ENCODE results near the gene TCF25.
A peak's percentile ranks its signal among the peaks of the same experiment; 100 is the strongest.
"Not testable (repeated sequence)": the region's sequence is repeated elsewhere in the genome, so short reads cannot be mapped to it uniquely, and the experiment has no call there.

The TCF25 gene

DNA sequence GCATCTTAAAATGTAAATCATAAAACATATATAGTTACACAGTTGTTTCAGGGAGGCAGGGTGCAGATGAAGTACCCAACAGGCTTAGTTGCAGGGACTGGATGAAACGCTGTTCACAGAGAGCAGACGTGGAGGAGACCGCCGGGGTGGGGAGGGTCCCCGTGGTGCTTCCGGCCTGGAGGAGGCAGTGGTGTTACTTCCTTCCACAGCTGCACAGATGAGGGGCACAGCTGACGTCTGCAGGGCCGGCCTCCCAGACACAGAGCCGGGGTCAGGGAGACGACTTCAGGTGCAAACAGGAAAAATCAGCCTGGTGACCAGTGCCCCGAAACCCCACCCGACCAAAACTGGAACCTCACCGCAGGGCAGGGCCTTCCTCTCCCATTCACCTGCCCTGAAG lies 28.0 kb upstream of the TCF25 start:
- no peak for DNase-seq

- no peak for DNase-seq
Observed at GRCh38 chr16:89847051-89847939, 26.1 kb upstream of the TCF25 start.

DNA sequence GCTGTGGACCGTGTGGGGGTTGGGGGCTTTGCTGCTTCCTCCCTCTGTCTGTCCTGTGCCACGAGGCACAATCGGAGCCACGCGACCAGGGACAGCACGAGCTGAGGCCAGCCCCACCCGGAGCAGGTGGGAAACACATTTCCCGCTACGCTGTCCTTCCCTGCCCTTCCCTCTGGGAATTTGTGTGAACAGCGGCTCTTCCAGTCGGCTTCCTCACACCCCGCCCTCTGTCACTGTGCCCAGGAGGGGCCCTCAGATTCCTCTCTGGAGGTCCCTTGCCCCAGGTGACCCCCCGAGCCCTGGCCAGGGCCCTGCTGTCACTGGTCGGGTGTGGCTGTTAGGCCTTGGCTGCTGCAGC lies 25.5 kb upstream of the TCF25 start:
- no peak for DNase-seq

DNA sequence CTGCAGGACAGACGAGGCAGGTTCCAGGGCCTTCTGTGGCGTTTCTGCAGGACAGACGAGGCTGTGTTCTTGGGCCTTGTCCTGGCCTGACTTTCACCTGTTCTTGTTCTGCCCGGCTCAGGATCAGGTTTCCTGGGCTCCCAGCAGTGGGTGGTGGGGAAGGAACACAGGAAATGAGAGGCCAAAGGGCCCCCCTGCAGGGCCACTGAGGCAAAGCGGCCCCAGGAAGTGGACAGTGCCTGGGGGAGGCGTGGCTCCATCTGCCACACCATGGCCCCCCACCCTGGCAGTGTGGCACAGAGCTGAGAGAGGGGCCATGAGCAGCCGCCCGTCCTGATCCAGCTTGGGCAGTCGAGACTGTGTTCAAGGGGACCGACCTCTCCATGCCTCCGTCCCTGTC lies 24.4 kb upstream of the TCF25 start:
- no peak for DNase-seq

DNA sequence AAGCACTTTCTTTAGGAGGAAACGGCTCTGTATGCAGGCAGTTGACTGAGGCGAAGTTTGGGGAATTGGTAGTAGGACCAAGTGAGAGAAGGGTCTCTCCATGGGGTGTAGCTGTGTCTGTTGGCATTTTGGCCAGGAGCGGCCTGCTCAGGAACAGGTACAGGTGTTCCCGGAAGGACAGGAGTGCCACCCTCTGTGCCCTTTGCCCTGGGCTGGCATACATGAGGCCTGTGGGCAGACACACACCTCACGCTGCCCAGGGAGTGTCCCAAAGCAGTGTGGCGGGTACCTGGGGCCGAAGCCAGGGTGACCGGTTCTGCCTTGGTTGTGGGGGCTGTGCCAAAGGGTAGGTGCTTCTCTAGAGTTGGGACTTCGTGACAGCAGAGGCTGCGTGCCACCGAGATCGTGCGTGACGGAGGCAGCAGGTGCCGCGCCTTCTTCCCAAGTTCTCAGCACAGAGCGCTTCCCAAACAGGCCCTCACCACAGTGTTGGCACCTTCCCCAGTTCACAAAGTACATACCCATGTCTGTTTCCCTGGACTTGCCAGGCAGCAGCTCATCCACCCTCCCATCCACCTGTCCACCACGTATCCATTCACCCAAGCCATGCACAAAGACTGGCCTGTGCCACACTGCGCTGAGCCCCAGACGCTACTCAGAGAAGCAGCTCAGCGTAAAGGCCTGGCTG lies 19.9 kb upstream of the TCF25 start:
- DNase-seq: no peak

DNA sequence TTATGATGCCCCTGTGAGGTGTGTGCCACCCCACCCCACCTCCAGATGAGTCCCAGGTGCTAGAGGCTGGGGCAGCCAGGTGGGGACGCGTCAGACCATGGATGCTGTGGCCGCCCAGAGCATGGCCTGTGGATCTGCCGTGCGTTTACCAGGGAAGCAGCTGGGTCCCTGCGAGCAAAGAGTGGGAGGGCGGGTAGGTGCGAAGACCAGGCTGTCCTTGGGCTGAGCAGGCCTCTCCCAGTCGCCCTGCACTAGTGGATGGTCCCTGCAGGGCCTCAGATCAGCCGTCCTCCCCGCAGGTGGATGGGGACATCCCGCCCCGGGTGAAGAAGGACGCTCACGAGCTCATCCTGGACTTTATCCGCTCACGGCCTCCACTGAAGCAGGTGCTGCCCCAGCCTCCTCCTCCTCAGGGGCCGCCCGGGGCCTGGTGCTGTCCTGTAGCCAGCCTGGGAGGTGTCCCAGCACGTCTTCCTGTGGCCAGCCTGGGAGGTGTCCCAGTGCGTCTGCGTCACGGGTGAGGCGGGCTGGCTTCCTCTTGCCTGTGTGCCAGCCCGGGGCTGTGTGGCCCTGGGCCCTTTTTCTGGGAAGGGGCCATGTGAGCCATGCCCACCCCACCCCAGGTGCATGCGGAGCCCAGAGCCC lies 18.0 kb upstream of the TCF25 start:
- DNase-seq: no peak

- DNase-seq: no peak
Observed at GRCh38 chr16:89855986-89856385, 17.4 kb upstream of the TCF25 start.

- DNase-seq: no peak
Observed at GRCh38 chr16:89858973-89859614, 14.3 kb upstream of the TCF25 start.

- no peak for DNase-seq
Observed at GRCh38 chr16:89859615-89860007, 13.8 kb upstream of the TCF25 start.

GRCh38 chr16:89860747-89861304 lies 12.6 kb upstream of the TCF25 start:
- peak; percentile 82 for DNase-seq

DNA sequence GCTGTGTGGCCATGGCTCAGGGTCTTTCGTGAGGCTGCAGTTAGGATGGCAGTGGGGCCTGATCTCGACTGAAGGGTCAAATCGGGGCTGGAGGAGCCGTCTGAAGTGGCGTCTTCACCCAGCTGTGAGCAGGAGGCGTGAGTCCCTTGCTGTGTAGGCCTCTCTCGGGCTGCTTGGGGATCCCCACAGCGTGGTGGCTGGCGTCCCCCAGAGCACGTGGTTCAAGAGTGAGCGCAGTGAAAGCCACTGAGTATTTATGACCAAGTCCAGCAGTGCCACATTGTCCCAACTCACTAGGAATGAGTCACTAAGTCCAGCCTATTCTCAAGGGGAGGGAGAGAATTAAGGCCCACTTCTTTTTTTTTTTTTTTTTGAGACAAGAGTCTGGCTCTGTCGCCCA lies 11.7 kb upstream of the TCF25 start:
- no peak for DNase-seq

- no peak for DNase-seq
Observed at GRCh38 chr16:89862732-89863131, 10.7 kb upstream of the TCF25 start.

GRCh38 chr16:89863741-89864526 lies 9.5 kb upstream of the TCF25 start:
- peak; percentile 66 for DNase-seq

DNA sequence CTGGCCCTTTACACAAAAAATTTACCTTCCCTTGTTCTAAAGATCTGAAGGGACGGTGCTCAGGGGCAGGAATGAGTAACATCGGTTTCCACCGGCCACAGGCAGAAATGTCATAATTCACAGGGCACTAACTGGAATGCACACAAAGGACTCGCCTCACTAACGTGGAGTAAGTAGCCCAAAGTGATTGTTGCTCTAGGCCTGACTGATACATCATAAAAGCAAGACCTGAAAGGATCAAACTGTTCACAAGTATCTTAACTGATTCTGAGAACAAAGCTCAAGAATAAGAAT lies 8.9 kb upstream of the TCF25 start:
- no peak for DNase-seq

GRCh38 chr16:89867918-89868317 lies 5.5 kb upstream of the TCF25 start:
- DNase-seq: no peak

DNA sequence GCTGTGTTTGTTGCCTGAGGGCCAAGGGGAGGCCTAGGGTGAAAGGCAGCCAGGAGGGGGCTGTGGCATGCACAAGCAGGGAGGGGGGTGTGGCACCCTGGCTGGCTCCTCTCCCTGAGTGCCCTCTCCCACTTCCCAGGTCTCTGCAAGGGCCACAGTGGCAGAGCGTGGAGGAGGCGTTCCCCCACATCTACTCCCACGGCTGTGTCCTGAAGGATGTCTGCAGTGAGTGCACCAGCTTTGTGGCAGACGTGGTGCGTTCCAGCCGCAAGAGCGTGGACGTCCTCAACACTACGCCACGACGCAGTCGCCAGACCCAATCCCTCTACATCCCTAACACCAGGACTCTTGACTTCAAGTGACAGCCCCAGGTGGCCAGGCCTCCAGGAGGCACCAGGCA lies 3.5 kb upstream of the TCF25 start:
- no peak for DNase-seq

DNA sequence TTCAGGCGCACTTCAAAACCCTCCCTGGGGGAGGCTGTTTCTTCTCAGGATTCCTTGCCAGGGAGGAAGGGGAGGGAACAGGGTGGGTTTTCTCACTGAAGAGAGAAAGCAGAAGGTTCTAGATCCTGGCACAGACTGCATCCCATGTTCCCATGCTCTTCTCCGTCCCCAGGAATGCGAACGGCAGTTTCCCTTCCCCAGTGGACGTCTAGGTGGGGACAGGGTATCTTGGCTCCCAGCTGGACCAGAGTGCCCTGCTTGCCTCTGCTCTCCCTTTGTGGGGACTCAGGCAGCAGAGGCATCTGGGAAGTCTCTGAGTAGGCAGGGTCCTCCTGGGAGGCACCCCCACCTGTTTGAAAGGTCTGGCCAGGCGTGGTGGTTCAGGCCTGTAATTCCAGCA lies 3.0 kb upstream of the TCF25 start:
- no peak for DNase-seq

DNA sequence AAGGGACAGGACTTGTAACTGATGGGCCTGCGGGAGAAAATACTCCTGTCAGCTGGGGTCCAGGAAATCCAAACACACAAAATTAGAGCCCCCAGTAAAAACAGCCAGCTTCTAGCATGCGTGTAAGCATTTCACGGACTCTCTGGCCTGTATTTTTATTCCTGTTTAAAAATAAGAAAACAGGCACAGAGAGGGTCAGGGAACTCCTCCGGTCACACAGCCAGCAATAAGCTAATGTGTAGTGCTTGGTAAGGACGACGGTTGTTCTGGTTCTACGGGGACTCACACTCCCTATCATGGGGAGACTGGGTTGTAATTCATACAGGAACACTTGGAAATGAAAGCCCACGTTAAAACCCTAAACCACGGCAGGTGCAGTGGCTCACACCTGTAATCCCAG lies 1.5 kb upstream of the TCF25 start:
- DNase-seq: no peak

- DNase-seq: peak; percentile 96
Observed at GRCh38 chr16:89873972-89874689, 739 bp downstream of the TCF25 start.

GRCh38 chr16:89879123-89879522 lies 5.7 kb downstream of the TCF25 start:
- not testable (repeated sequence) for DNase-seq

DNA sequence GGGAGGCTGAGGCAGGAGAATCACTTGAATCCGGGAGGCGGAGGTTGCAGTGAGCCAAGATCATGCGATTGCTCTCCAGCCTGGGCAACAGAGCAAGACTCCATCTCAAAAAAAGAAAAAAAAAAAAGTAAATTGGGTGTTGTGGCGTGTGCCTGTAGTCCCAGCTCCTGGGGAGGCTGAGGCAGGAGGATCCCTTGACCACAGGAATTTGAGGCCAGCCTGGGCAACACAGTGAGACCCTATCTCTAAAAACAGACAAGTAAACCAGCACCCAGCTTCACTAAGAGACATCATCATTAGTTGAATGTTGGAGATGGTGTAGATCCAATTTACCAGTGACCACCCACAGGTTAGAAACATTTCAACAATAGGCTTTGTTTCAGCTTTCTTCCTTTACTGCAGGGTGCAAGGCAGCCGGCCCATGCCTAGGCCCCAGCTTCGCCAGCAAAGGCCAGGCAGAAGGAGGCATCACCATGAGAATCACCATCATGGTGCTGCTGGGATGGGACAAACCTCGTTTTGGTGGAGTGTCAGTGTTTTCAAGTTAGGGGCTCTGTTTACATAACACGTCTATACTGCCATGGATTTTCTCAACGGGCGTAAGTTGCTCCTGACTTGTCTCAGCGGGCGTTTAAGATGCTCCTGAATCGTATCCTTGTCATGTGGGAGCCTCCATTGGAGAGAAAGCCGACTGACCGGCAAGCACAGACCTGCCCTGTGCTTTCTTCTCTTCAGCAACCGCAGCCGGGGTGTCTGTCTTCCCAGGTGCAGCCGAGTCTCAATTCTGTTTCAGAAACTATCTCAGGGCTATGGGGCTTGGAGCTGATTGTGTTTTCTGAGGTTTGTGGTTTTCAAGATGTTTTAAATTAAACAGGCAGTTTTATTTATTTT lies 7.3 kb downstream of the TCF25 start:
- no peak for DNase-seq
